GM12878 (cell line): Measurements from ENCODE around the gene HERPUD1. TPM values are rescaled to one million over a fixed set of nuclear protein-coding genes. Genes with fewer than 3 reads are reported as not detected.

ENCODE experiments used
- ATAC-seq: fragments of 200-7000 bp; cut with Tn5 transposase; 3 replicates; pipeline ENCODE4 v1.9.1; 2020; ENCODE audit warnings: mild to moderate bottlenecking, moderate library complexity
- BruUV-seq: library from RNA; stranded (reverse); fragments of 400-500 nt; replicated peaks from 2 replicates; lab custom pipeline; 2021; lab: Mats Ljungman, UMichigan
- CTCF ChIA-PET: fragments of 300-600 bp; sonication (Branson Sonifier 250); formaldehyde crosslinking; extraction: SDS; loops from one replicate; lab custom pipeline; 2021; ENCODE audit warnings: inconsistent platforms; lab: Yijun Ruan, JAX
- POLR2A ChIA-PET: fragments of 350-600 bp; formaldehyde crosslinking; extraction: SDS; loops from one replicate; lab custom pipeline; 2021; ENCODE audit warnings: inconsistent platforms; lab: Charles Lee
- RAD21 ChIA-PET: fragments of 300-600 bp; sonication (Branson Sonifier 250); formaldehyde crosslinking; loops from one replicate; lab custom pipeline; 2023; ENCODE audit warnings: antibody characterized with exemption; ENCODE audit not compliant: unreplicated experiment; lab: Charles Lee
- SMC1A ChIA-PET: fragments of 300-600 bp; sonication (Branson Sonifier 250); formaldehyde crosslinking; loops from one replicate; lab custom pipeline; 2023; ENCODE audit not compliant: unreplicated experiment, uncharacterized antibody; lab: Charles Lee
- DNase-seq: peaks from one replicate; pipeline ENCODE4 v3.0.0-alpha.2; 2011; ENCODE audit warnings: low read depth, low spot score
- FAIRE-seq: peaks from 3 replicates; lab custom pipeline; 2011; peaks lifted over from hg19 to GRCh38; lab: Jason Lieb, UNC
- H2AFZ ChIP-seq: 2 replicates; pipeline ENCODE4 v1.6.0; 2011; ENCODE audit warnings: low read depth, low read length, control low read depth; ENCODE audit not compliant: control insufficient read depth
- H3K27ac ChIP-seq: 2 replicates; pipeline ENCODE4 v1.5.1; 2011; ENCODE audit warnings: control low read depth; ENCODE audit not compliant: control insufficient read depth, insufficient read depth
- H3K27me3 ChIP-seq, 2 experiments: replicated peaks in 1 of 2; 2 replicates each; pipeline versions ENCODE4 v1.6.0 to v1.6.1; 2011; ENCODE audit warnings: low read length in 1 of 2; ENCODE audit not compliant: control insufficient read depth in 2 of 2, insufficient read depth in 2 of 2
- H3K36me3 ChIP-seq, 2 experiments: 2 replicates each; pipeline ENCODE4 v1.5.1; 2011; ENCODE audit warnings: low read length in 1 of 2; ENCODE audit not compliant: control insufficient read depth in 2 of 2, insufficient read depth in 2 of 2
- H3K4me1 ChIP-seq: 2 replicates; pipeline ENCODE4 v1.6.1; 2011; ENCODE audit warnings: mild to moderate bottlenecking, low read length, moderate library complexity, mixed read lengths; ENCODE audit not compliant: control insufficient read depth, insufficient read depth
- H3K4me2 ChIP-seq: 2 replicates; pipeline ENCODE4 v1.6.0; 2011; ENCODE audit warnings: control low read depth; ENCODE audit not compliant: control insufficient read depth, insufficient read depth
- H3K4me3 ChIP-seq: fragments of 200-600 bp; sonication (generic); 2 replicates; pipeline ENCODE4 v1.5.1; 2016
- H3K79me2 ChIP-seq: 2 replicates; pipeline ENCODE4 v1.6.0; 2011; ENCODE audit warnings: low read length; ENCODE audit not compliant: control insufficient read depth, insufficient read depth
- H3K9ac ChIP-seq: 2 replicates; pipeline ENCODE4 v1.8.0; 2011; ENCODE audit warnings: low read length, control low read depth, mixed read lengths; ENCODE audit not compliant: control insufficient read depth, insufficient read depth
- H3K9me3 ChIP-seq: replicated peaks from 3 replicates; pipeline ENCODE4 v1.5.1; 2011; ENCODE audit warnings: mild to moderate bottlenecking, low read length; ENCODE audit not compliant: control insufficient read depth, insufficient read depth
- H4K20me1 ChIP-seq: 2 replicates; pipeline ENCODE4 v1.6.0; 2011; ENCODE audit not compliant: control insufficient read depth, insufficient read depth
- BRCA1 ChIP-seq: IDR thresholded peaks from 2 replicates; pipeline ENCODE4 v1.6.1; 2011; ENCODE audit warnings: low read depth, low read length, improper control_type of control experiment
- CTCF ChIP-seq, 3 experiments: IDR thresholded peaks in 2 of 3; conservative IDR thresholded peaks in 1 of 3; 2 replicates each; pipeline ENCODE4 v1.5.1; 2011; ENCODE audit warnings: low read depth in 3 of 3, low read length in 3 of 3, mild to moderate bottlenecking in 3 of 3, control low read depth in 2 of 3, moderate library complexity in 2 of 3, inconsistent platforms in 1 of 3, mixed read lengths in 1 of 3; ENCODE audit not compliant: control insufficient read depth in 2 of 3, insufficient read depth in 1 of 3; ENCODE audit errors: extremely low read depth in 1 of 3
- EZH2 ChIP-seq: IDR thresholded peaks from 2 replicates; pipeline ENCODE4 v1.6.1; 2012; ENCODE audit warnings: low read depth, mild to moderate bottlenecking, control low read depth, inconsistent platforms, low read length, borderline replicate concordance; ENCODE audit not compliant: control insufficient read depth
- RELA ChIP-seq: fragments of 450-650 bp; IDR thresholded peaks from 2 replicates; pipeline ENCODE4 v1.8.0; 2014; ENCODE audit warnings: borderline replicate concordance; ENCODE audit not compliant: partially characterized antibody
- SRF ChIP-seq, 2 experiments: IDR thresholded peaks; 2 replicates each; pipeline ENCODE4 v1.6.1; 2011; ENCODE audit warnings: low read depth in 2 of 2, low read length in 2 of 2, mild to moderate bottlenecking in 1 of 2, moderate library complexity in 1 of 2
- WGBS: methylation state at CpG from one replicate; pipeline ENCODE4 v1.1.6; 2016; ENCODE audit warnings: low lambda C conversion rate; ENCODE audit not compliant: insufficient replicate concordance, insufficient coverage; ENCODE audit errors: missing lambda C conversion rate; 5-methylcytosine and 5-hydroxymethylcytosine counted together
- in situ Hi-C: fragments of 300-500 bp; cut with MboI; formaldehyde crosslinking; loops from 9 replicates; pipeline ENCODE4 v1.14.3; 2018; ENCODE audit warnings: mixed read lengths
- intact Hi-C: fragments of 100-400 bp; cut with micrococcal nuclease; formaldehyde crosslinking; loops from one replicate; pipeline ENCODE4 v1.14.2; 2022; ENCODE audit not compliant: unreplicated experiment
- polyA plus RNA-seq, 11 experiments: library from polyadenylated mRNA; depleted of rRNA in 4 of 11; unstranded in 6 of 11; stranded (reverse) in 5 of 11; fragments of >200 nt; fragmentation: Nextera tagmentation in 4 of 11; fragmentation: Illumina TruSeq in 1 of 11; extraction: Ambion mirVana in 4 of 11; extraction: Trizol in 1 of 11; gene quantifications; 1 replicate in 1 of 11; 2 replicates in 10 of 11; pipeline versions ENCODE4 v1.2.1 to v1.2.3, GENCODE V29; 2011 to 2016; ENCODE audit warnings: inconsistent platforms in 2 of 11, missing spikeins in 2 of 11, low read depth in 1 of 11
- total RNA-seq, 4 experiments: library from RNA; depleted of rRNA in 3 of 4; stranded (reverse); fragments of >200 nt in 3 of 4; fragmentation: Illumina TruSeq in 1 of 4; extraction: Trizol in 1 of 4; gene quantifications; 2 replicates each; pipeline versions ENCODE4 v1.2.1 to v1.2.3, GENCODE V29; 2013 to 2021

The HERPUD1 gene
- total and polyA plus RNA-seq, 10 of the 15 experiments (the other 5 are each of a cell fraction or from before 2014, with no cell fraction given) = 32.6 to 212 (median 122) TPM

DNA sequence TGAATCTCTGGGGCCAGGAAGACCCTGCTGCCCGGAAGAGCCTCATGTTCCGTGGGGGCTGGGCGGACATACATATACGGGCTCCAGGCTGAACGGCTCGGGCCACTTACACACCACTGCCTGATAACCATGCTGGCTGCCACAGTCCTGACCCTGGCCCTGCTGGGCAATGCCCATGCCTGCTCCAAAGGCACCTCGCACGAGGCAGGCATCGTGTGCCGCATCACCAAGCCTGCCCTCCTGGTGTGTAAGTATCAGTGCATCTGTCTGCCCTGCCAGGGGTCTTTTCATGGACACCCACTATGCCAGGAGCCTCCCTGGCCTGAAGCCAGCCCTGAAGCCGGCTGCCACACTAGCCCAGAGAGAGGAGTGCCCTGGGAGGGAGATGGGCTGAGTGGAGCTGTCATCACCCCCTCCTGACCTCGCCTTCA is 29.9 kb downstream of the HERPUD1 start, which contains the start of gene CETP:
CETP (plus strand) TSS at position 100 of the 431 bp plus-strand sequence; CDS start at position 130, 30 bp downstream.
- ChIA-PET SMC1A (interaction anchor here (1.0 to 31.6 kb wide), 8 partner anchors 13 to 207 kb away, joined by 3 to 604 read pairs (median 44); partner anchors contain the start of gene NLRC5), RAD21 (interaction anchor here (0.9 to 16.8 kb wide), 5 partner anchors 21 to 167 kb away, joined by 3 to 376 read pairs (median 8); partner anchors contain the start of gene NLRC5), POLR2A (interaction anchor here (1.1 to 1.5 kb wide), 2 partner anchors 17 to 33 kb away, joined by 3 to 4 read pairs; no protein-coding TSS in a partner anchor), CTCF (interaction anchor here (0.9 to 17.5 kb wide), 9 partner anchors 8 to 169 kb away, joined by 3 to 420 read pairs (median 68); partner anchors contain the start of genes NLRC5 and SLC12A3)
- H3K4me2 ChIP-seq = no peak within 1 kb of the TSS
- no peak within 1 kb of the TSS for H2AFZ ChIP-seq
- TF ChIP-seq CTCF (IDR thresholded peaks at IDR 0.05 in 2 of 3, conservative IDR thresholded peaks at IDR 0.05 in 1 of 3; ENCODE audit: control insufficient read depth in 2 of 3, extremely low read depth in 1 of 3, insufficient read depth in 1 of 3, low read depth in 3 of 3, low read length in 3 of 3) = no peak
- TF ChIP-seq EZH2 = no peak
- TF ChIP-seq BRCA1 = no peak
- no peak for TF ChIP-seq RELA
- TF ChIP-seq SRF (IDR thresholded peaks at IDR 0.05; ENCODE audit: low read depth in 2 of 2, low read length in 2 of 2) = no peak
- no peak for FAIRE-seq
- H3K4me1 ChIP-seq = peaks cover 7% of the 10 kb centered on the region
- H3K79me2 ChIP-seq = no peaks in the 10 kb centered on the region
- H4K20me1 ChIP-seq = no peaks in the 10 kb centered on the region
- H3K9ac ChIP-seq = no peak within 1 kb of the TSS
- DNase-seq = no peak
- BruUV-seq = no TSS peak
- 81% methylated on average over 12 of the region's 12 CpGs for WGBS
- H3K27ac ChIP-seq = no peak within 1 kb of the TSS
- in situ Hi-C loops (loop anchor here (5.0 kb wide), 1 partner anchor 210 kb away; no protein-coding TSS in a partner anchor), intact Hi-C loops (loop anchor here (5.0 kb wide), 1 partner anchor 35 kb away; no protein-coding TSS in a partner anchor)
- no peaks in the 10 kb centered on the region for H3K27me3 ChIP-seq
- no peak for ATAC-seq
- H3K4me3 ChIP-seq = no peak within 1 kb of the TSS
- no peaks in the 10 kb centered on the region for H3K9me3 ChIP-seq
- H3K36me3 ChIP-seq = no peaks in the 10 kb centered on the region
